Body of pancreas (tissue), 4 donors: ENCODE results near the gene CAV2. TPM values are rescaled to one million over a fixed set of nuclear protein-coding genes. Genes with fewer than 3 reads are reported as not detected.
A peak's percentile ranks its signal among the peaks of the same experiment; 100 is the strongest.

Source experiments
- ATAC-seq: fragments of 150-250 bp; one replicate; pipeline ENCODE4 v1.9.1; 2016
- DNase-seq, 4 donors: peaks; one replicate each; pipeline ENCODE4 v3.0.0-alpha.2; 2019
- H3K27ac ChIP-seq, 4 donors: fragments of 200-600 bp; sonication (generic); 1 replicate in 3 of 4; 2 replicates in 1 of 4; pipeline versions ENCODE4 v1.5.1 to v1.6.1; 2016 to 2019; ENCODE audit warnings: mild to moderate bottlenecking in 1 of 4, mixed read lengths in 1 of 4, moderate library complexity in 1 of 4
- H3K27me3 ChIP-seq, 2 donors: fragments of 200-600 bp; sonication (generic); one replicate each; pipeline ENCODE4 v1.6.0; 2016; ENCODE audit warnings: mild to moderate bottlenecking in 1 of 2
- H3K36me3 ChIP-seq, 2 donors: fragments of 200-600 bp; sonication (generic); replicated peaks in 1 of 2; 2 replicates each; pipeline ENCODE4 v1.5.1; 2016; ENCODE audit warnings: low read depth in 2 of 2; ENCODE audit not compliant: insufficient read depth in 1 of 2
- H3K4me1 ChIP-seq: fragments of 200-600 bp; sonication (generic); one replicate; pipeline ENCODE4 v1.6.0; 2016
- H3K4me3 ChIP-seq, 2 donors: fragments of 200-600 bp; sonication (generic); 1 replicate in 1 of 2; 2 replicates in 1 of 2; pipeline ENCODE4 v1.5.1; 2016 to 2019
- H3K9me3 ChIP-seq, 3 donors: fragments of 200-600 bp; sonication (generic); 1 replicate in 2 of 3; 2 replicates in 1 of 3; pipeline ENCODE4 v1.5.1; 2016
- CTCF ChIP-seq, 7 experiments: fragments of 450-650 bp in 4 of 7; fragments of 200-600 bp in 3 of 7; sonication (generic) in 3 of 7; IDR thresholded peaks; one replicate each; pipeline ENCODE4 v1.5.1; 2016 to 2019; ENCODE audit warnings: antibody characterized with exemption in 7 of 7
- POLR2A ChIP-seq, 3 donors: fragments of 450-650 bp; IDR thresholded peaks; one replicate each; pipeline ENCODE4 v1.6.1; 2016; ENCODE audit warnings: antibody characterized with exemption in 3 of 3, mild to moderate bottlenecking in 2 of 3
- WGBS, 2 donors: methylation state at CpG; one replicate each; pipeline ENCODE4 v1.1.5; 2017; 5-methylcytosine and 5-hydroxymethylcytosine counted together
- intact Hi-C: fragments of 100-400 bp; cut with DNase I; formaldehyde crosslinking; loops from one replicate; pipeline ENCODE4 v1.15.1; 2023
- total RNA-seq, 2 donors: library from RNA; depleted of rRNA; stranded (reverse); fragments of >200 nt; gene quantifications; one replicate each; pipeline ENCODE4 v1.1.0, GENCODE V29; 2016

CAV2 gene
- 10 to 100 TPM; 47.0 to 51.1 TPM for total RNA-seq

- peaks cover 34% of the 10 kb centered on the region for H3K4me1 ChIP-seq
- H3K36me3 ChIP-seq: no peaks in the 10 kb centered on the region
- peak within 1 kb of the TSS; percentile 68 to 84 (median 78) for H3K27ac ChIP-seq
- H3K4me3 ChIP-seq: peak within 1 kb of the TSS; percentile 34 to 63
- intact Hi-C loops: no loop called here
- ATAC-seq (peak; percentile 89), DNase-seq (peak; percentile 66 to 82 (median 71))
- TF ChIP-seq CTCF (IDR thresholded peaks at IDR 0.05): no peak
- peak; percentile 21 to 62 (median 40) for TF ChIP-seq POLR2A (IDR thresholded peaks at IDR 0.05)
- H3K9me3 ChIP-seq: no peaks in the 10 kb centered on the region
- no peaks in the 10 kb centered on the region for H3K27me3 ChIP-seq
- 3 to 37% methylated on average over 6 to 68 of the region's 86 CpGs for WGBS, 2 donors
Observed at GRCh38 chr7:116499168-116500077, at the start of gene CAV2. Gene CAV2 (plus strand): TSS chr7:116499738. CDS start chr7:116499782, 44 bp downstream.

GRCh38 chr7:116449950-116450349 lies 49.6 kb upstream of the CAV2 start:
- H3K27ac ChIP-seq: no peak overlapping the region
- ATAC-seq: no peak
- intact Hi-C loops: no loop called here

GRCh38 chr7:116451957-116452729 lies 47.4 kb upstream of the CAV2 start:
- intact Hi-C loops: no loop called here
- Histone ChIP-seq H3K9me3 (no peaks in the 10 kb centered on the region), H3K4me3 (no peak overlapping the region), H3K27me3 (no peaks in the 10 kb centered on the region), H3K27ac (no peak overlapping the region), H3K4me1 (no peaks in the 10 kb centered on the region), H3K36me3 (no peaks in the 10 kb centered on the region)
- DNase-seq: no peak
- WGBS, 2 donors: 86 to 93% methylated on average over 2 of the region's 2 CpGs
- no peak for ATAC-seq
- TF ChIP-seq CTCF (IDR thresholded peaks at IDR 0.05) (peak in 3 of 7 experiments; percentile 9 to 24 (median 13)), POLR2A (IDR thresholded peaks at IDR 0.05) (no peak)

More at GRCh38 chr7:116449950-116450349, 49.6 kb upstream of the CAV2 start:
- H3K36me3 ChIP-seq: no peaks in the 10 kb centered on the region
- no peaks in the 10 kb centered on the region for H3K9me3 ChIP-seq
- DNase-seq: no peak
- no peaks in the 10 kb centered on the region for H3K27me3 ChIP-seq
- no peaks in the 10 kb centered on the region for H3K4me1 ChIP-seq
- no peak overlapping the region for H3K4me3 ChIP-seq
- TF ChIP-seq POLR2A (IDR thresholded peaks at IDR 0.05) (no peak), CTCF (IDR thresholded peaks at IDR 0.05) (no peak)
- WGBS, 2 donors: 66 to 83% methylated on average over 4 of the region's 4 CpGs

GRCh38 chr7:116454377-116454776 lies 45.2 kb upstream of the CAV2 start:
- no peak for ATAC-seq
- H3K4me3 ChIP-seq: no peak overlapping the region
- H3K36me3 ChIP-seq: no peaks in the 10 kb centered on the region
- whole genome bisulfite sequencing, 2 donors: 94 to 97% methylated on average over 2 of the region's 2 CpGs
- intact Hi-C loops: no loop called here
- DNase-seq: no peak
- no peaks in the 10 kb centered on the region for H3K4me1 ChIP-seq
- no peak for TF ChIP-seq CTCF (IDR thresholded peaks at IDR 0.05)
- no peak for TF ChIP-seq POLR2A (IDR thresholded peaks at IDR 0.05)
- no peaks in the 10 kb centered on the region for H3K9me3 ChIP-seq
- no peaks in the 10 kb centered on the region for H3K27me3 ChIP-seq
- H3K27ac ChIP-seq: no peak overlapping the region
